Lower lobe of right lung (tissue), 2 donors: ENCODE measurements around the gene TSPAN11. TPM values are rescaled to one million over a fixed set of nuclear protein-coding genes. Genes with fewer than 3 reads are reported as not detected.
A peak's percentile ranks its signal among the peaks of the same experiment; 100 is the strongest.

Source experiments
- ATAC-seq, 2 donors: fragments of 200-7000 bp; cut with Tn5 transposase; one replicate each; pipeline ENCODE4 v1.9.1; 2020 to 2022; ENCODE audit warnings: mild to moderate bottlenecking in 2 of 2, moderate library complexity in 2 of 2
- DNase-seq: peaks from one replicate; pipeline ENCODE4 v3.0.0-alpha.2; 2020
- H3K27ac ChIP-seq: fragments of 200-600 bp; one replicate; pipeline ENCODE4 v1.8.0; 2022
- H3K27me3 ChIP-seq: fragments of 200-600 bp; one replicate; pipeline ENCODE4 v1.8.0; 2022; ENCODE audit warnings: low read depth
- H3K36me3 ChIP-seq: fragments of 200-600 bp; one replicate; pipeline ENCODE4 v1.8.0; 2022; ENCODE audit warnings: mild to moderate bottlenecking
- H3K4me1 ChIP-seq: fragments of 200-600 bp; one replicate; pipeline ENCODE4 v1.8.0; 2022
- H3K4me3 ChIP-seq: fragments of 200-600 bp; one replicate; pipeline ENCODE4 v1.8.0; 2022; ENCODE audit warnings: mild to moderate bottlenecking
- H3K9me3 ChIP-seq: fragments of 200-600 bp; one replicate; pipeline ENCODE4 v1.8.0; 2022
- intact Hi-C: fragments of 100-400 bp; cut with DNase I; formaldehyde crosslinking; loops from one replicate; pipeline ENCODE4 v1.11.0; 2022
- total RNA-seq: library from RNA; stranded (reverse); fragmentation: NEBNext Ultra II Directional; extraction: Animal tissue kit (Norgen Biotek cat#: 25700); gene quantifications from one replicate; pipeline ENCODE4 v1.2.1, GENCODE V29; 2021
- TF ChIP-seq, protein P1 (sequence below): fragments of 200-600 bp; IDR thresholded peaks from one replicate; pipeline ENCODE4 v1.8.0; 2022; ENCODE audit warnings: antibody characterized with exemption, mild to moderate bottlenecking
- donor health status: DM: no; HTN: yes; CAD: no; lungs with severe emphysema.

The TSPAN11 gene
- total RNA-seq, 1 donor from 2014 or later = 9.1 TPM

DNA sequence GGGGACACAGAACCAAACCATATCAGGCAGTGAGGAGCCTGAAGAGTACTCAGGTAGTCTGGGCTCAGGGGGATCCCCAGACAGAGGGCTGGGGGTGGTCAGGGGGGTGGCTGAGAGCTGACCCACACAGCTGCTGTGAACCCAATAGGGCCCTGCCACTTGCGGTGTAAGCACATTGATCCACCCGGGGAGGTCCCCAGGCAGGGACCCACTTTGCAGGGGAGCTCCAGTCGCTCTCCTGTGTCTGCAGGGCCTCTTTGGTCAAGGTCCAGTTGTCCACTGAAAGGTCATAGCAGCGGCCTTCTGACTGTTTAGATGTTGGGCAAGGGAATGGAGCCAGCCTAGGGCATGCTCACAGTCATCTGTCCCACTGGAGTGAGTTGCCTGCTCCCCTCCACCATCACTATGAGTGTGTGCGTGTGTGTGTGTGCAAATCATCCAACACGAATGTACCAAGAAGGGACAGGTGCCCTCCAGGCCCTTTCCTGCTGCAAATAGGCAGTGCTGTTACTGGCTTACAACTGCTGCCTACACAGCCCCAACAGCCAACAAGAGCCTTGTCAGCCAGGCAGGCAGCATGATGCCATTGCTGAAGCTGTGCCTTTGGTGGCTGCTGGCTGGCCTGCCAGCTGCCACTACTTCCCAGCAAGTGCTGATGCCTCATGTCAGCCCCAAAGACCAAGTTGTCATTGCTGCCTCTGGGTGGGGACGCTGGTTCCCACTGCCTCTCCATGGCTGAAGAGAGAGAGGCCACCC lies 71.3 kb downstream of the TSPAN11 start:
- intact Hi-C loops = no loop called here
- Histone ChIP-seq H3K9me3 (no peaks in the 10 kb centered on the region), H3K4me3 (no peak overlapping the region), H3K36me3 (no peaks in the 10 kb centered on the region), H3K27me3 (no peaks in the 10 kb centered on the region), H3K27ac (no peak overlapping the region), H3K4me1 (no peaks in the 10 kb centered on the region)
- ATAC-seq (no peak), DNase-seq (peak; percentile 19)
- TF ChIP-seq, protein P1, sequence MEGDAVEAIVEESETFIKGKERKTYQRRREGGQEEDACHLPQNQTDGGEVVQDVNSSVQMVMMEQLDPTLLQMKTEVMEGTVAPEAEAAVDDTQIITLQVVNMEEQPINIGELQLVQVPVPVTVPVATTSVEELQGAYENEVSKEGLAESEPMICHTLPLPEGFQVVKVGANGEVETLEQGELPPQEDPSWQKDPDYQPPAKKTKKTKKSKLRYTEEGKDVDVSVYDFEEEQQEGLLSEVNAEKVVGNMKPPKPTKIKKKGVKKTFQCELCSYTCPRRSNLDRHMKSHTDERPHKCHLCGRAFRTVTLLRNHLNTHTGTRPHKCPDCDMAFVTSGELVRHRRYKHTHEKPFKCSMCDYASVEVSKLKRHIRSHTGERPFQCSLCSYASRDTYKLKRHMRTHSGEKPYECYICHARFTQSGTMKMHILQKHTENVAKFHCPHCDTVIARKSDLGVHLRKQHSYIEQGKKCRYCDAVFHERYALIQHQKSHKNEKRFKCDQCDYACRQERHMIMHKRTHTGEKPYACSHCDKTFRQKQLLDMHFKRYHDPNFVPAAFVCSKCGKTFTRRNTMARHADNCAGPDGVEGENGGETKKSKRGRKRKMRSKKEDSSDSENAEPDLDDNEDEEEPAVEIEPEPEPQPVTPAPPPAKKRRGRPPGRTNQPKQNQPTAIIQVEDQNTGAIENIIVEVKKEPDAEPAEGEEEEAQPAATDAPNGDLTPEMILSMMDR = no peak

DNA sequence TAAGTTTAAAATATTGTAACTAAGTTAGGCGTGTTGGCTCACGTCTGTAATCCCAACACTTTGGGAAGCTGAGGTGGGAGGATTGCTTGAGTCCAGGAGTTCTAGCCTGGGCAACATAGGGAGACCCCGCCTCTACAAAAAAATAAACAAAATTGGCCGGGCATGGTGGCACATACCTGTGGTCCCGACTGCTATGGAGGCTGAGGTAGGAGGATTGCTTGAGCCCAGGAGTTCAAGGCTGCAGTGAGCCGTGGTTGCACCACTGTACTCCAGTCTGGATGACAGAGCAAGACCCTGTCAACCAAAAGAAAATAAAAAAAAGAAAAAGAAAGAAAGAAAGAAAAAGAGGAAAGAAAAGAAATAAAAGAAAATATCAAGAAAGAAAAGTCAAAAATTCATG lies 72.5 kb downstream of the TSPAN11 start:
- no peak overlapping the region for H3K27ac ChIP-seq
- no peaks in the 10 kb centered on the region for H3K9me3 ChIP-seq
- no peak overlapping the region for H3K4me3 ChIP-seq
- H3K36me3 ChIP-seq = no peaks in the 10 kb centered on the region
- TF ChIP-seq, protein P1 = no peak
- H3K27me3 ChIP-seq = no peaks in the 10 kb centered on the region
- intact Hi-C loops = no loop called here
- H3K4me1 ChIP-seq = no peaks in the 10 kb centered on the region
- ATAC-seq (no peak), DNase-seq (peak; percentile 9)

DNA sequence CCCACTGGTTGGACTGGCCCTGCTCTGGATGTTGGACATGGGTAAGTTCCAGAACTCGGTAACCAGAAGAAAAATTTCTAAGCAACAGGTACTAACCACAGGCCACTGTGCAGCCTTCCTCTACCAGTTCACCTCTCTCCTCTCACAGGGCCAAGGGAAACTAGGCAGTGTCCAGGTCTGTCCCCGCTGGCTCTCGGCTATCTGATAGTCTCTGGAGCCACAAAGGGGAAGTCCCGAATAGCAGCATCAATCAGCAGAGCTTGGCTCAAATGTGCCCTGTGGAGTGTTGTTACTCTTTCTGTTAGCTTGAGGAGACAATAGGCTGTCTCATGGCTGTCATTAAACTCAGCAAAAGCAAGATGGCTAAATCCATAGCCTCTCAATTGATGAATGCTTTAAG lies 73.2 kb downstream of the TSPAN11 start:
- no peak overlapping the region for H3K4me3 ChIP-seq
- H3K27me3 ChIP-seq = no peaks in the 10 kb centered on the region
- no peak overlapping the region for H3K27ac ChIP-seq
- intact Hi-C loops = no loop called here
- TF ChIP-seq, protein P1 = no peak
- ATAC-seq = no peak
- H3K4me1 ChIP-seq = no peaks in the 10 kb centered on the region
- no peaks in the 10 kb centered on the region for H3K36me3 ChIP-seq
- DNase-seq = peak; percentile 15
- H3K9me3 ChIP-seq = no peaks in the 10 kb centered on the region

DNA sequence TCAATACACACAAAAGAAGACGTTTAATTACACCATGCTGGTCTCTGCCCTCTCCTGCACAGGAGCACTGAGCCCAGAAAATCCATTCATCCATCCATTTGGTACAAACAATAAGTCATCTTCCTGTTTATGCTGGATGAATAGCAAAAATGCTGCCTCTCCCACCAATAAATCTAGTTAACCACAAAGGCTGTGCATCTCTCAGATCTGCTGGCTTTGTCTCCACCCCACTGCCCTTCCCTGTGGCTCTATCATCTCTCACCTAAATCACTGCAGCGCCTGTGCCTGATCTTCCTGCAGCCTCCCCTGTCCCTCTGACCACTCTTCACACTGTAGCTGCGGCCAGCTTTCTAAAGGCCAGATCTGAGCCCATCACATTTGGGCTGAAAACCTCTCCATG lies 74.2 kb downstream of the TSPAN11 start:
- Histone ChIP-seq H3K27me3 (no peaks in the 10 kb centered on the region), H3K4me3 (no peak overlapping the region), H3K36me3 (no peaks in the 10 kb centered on the region), H3K27ac (no peak overlapping the region), H3K4me1 (no peaks in the 10 kb centered on the region), H3K9me3 (no peaks in the 10 kb centered on the region)
- intact Hi-C loops = no loop called here
- ATAC-seq (no peak), DNase-seq (no peak)
- TF ChIP-seq, protein P1 = no peak

DNA sequence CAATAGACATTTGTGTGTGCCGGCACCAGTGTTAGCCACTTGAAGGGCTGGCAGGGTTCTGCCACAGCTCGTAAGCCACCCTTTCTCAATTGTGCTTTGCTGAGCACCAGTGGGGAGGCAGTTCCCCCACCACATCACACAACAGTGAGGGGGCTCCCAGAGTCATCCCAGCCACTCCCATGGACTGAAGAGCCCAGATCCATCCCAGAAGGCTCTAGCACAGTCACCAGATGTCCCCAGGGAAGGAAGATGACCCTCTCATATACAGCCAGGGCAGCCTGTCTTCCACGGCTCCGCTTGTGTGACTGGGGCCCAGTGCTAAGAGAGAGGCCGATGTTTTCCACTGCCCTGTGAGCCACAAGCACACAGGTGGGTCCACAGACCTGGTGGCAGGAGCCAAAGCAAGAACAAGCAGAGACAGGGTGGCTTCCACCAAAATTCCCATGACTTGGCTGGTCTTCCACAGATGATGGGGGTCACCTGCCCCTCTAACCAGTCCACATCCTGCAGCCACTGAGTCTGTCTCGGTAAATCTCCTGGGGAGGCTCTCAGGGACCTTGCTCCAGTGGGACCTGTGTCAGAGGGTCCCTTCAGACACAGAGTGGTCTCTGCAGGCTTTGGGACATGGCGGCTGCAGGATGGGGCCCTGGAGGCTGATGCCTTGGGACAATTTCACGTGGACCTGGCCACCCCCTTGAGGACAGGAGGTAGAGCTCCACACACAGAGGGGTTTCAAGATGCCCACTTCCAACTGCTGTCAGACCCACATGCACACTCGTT lies 75.2 kb downstream of the TSPAN11 start:
- H3K27me3 ChIP-seq = no peaks in the 10 kb centered on the region
- no peaks in the 10 kb centered on the region for H3K4me1 ChIP-seq
- TF ChIP-seq, protein P1 = no peak
- no peak for ATAC-seq
- no peaks in the 10 kb centered on the region for H3K9me3 ChIP-seq
- no peak overlapping the region for H3K4me3 ChIP-seq
- no peaks in the 10 kb centered on the region for H3K36me3 ChIP-seq
- no peak overlapping the region for H3K27ac ChIP-seq
- intact Hi-C loops = no loop called here
- DNase-seq = peak; percentile 27
